SK-N-SH (cell line): ENCODE data around the gene DLK2.

ENCODE experiments used
- CHD2 ChIP-seq: fragments of 150-350 bp; IDR thresholded peaks from 2 replicates; pipeline ENCODE4 v1.6.1; 2018; ENCODE audit warnings: low read length; ENCODE audit not compliant: partially characterized antibody
- EP300 ChIP-seq, 2 experiments: IDR thresholded peaks; 2 replicates each; pipeline versions ENCODE4 v1.4.0 to v1.6.1; 2012; ENCODE audit warnings: borderline replicate concordance in 1 of 2, low read depth in 1 of 2, low read length in 1 of 2
- EZH2phosphoT487 ChIP-seq: fragments of 200-600 bp; sonication (generic); IDR thresholded peaks from 2 replicates; pipeline ENCODE4 v1.6.1; 2017; ENCODE audit warnings: low read depth, mixed run types, mild to moderate bottlenecking, antibody characterized with exemption, moderate library complexity, borderline replicate concordance
- GABPA ChIP-seq: IDR thresholded peaks from 2 replicates; pipeline ENCODE4 v1.4.0; 2012; ENCODE audit warnings: low read depth, mild to moderate bottlenecking
- JUND ChIP-seq: IDR thresholded peaks from 2 replicates; pipeline ENCODE4 v1.4.0; 2012
- TAF1 ChIP-seq: IDR thresholded peaks from 2 replicates; pipeline ENCODE4 v1.6.1; 2012; ENCODE audit warnings: low read depth, mild to moderate bottlenecking, low read length, moderate library complexity, borderline replicate concordance
- TF ChIP-seq, protein P1 (sequence below): fragments of 200-600 bp; sonication (generic); IDR thresholded peaks from 2 replicates; pipeline ENCODE4 v1.6.1; 2017; ENCODE audit warnings: antibody characterized with exemption, mild to moderate bottlenecking, moderate library complexity
- TF ChIP-seq, protein P2 (sequence below): IDR thresholded peaks from 2 replicates; pipeline ENCODE4 v1.4.0; 2012; ENCODE audit warnings: low read depth

GRCh38 chr6:43467752-43468151 lies 12.4 kb upstream of the DLK2 start:
- TF ChIP-seq, protein P1, sequence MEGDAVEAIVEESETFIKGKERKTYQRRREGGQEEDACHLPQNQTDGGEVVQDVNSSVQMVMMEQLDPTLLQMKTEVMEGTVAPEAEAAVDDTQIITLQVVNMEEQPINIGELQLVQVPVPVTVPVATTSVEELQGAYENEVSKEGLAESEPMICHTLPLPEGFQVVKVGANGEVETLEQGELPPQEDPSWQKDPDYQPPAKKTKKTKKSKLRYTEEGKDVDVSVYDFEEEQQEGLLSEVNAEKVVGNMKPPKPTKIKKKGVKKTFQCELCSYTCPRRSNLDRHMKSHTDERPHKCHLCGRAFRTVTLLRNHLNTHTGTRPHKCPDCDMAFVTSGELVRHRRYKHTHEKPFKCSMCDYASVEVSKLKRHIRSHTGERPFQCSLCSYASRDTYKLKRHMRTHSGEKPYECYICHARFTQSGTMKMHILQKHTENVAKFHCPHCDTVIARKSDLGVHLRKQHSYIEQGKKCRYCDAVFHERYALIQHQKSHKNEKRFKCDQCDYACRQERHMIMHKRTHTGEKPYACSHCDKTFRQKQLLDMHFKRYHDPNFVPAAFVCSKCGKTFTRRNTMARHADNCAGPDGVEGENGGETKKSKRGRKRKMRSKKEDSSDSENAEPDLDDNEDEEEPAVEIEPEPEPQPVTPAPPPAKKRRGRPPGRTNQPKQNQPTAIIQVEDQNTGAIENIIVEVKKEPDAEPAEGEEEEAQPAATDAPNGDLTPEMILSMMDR = no peak
- no peak for TF ChIP-seq EZH2phosphoT487
- no peak for TF ChIP-seq TAF1
- TF ChIP-seq GABPA = no peak
- TF ChIP-seq CHD2 = no peak
- no peak for TF ChIP-seq EP300 (IDR thresholded peaks at IDR 0.05; ENCODE audit: borderline replicate concordance in 1 of 2, low read depth in 1 of 2, low read length in 1 of 2)
- TF ChIP-seq, protein P2, sequence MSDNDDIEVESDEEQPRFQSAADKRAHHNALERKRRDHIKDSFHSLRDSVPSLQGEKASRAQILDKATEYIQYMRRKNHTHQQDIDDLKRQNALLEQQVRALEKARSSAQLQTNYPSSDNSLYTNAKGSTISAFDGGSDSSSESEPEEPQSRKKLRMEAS = no peak
- no peak for TF ChIP-seq JUND
